Measurements from ENCODE around the gene VASN.
"Not testable (repeated sequence)": the region's sequence is repeated elsewhere in the genome, so short reads cannot be mapped to it uniquely, and the experiment has no call there.

VASN gene

GRCh38 chr16:4371357-4372000, at the start of gene VASN:
TSS of gene VASN (plus strand) at chr16:4371848. CDS start at chr16:4380878, 9,030 bp downstream.
- no peak for DNase-seq

GRCh38 chr16:4322121-4323052, 49.3 kb upstream of the VASN start:
- no peak for DNase-seq

GRCh38 chr16:4323071-4323844, 48.4 kb upstream of the VASN start:
- DNase-seq: no peak

GRCh38 chr16:4323845-4324488, 47.7 kb upstream of the VASN start:
- DNase-seq: no peak

GRCh38 chr16:4324492-4325252, 47.0 kb upstream of the VASN start:
- no peak for DNase-seq

GRCh38 chr16:4325253-4325758, 46.3 kb upstream of the VASN start:
- peak in 1 of 2 experiments; percentile 13 for DNase-seq

- no peak for DNase-seq
These were observed 44.1 kb upstream of the VASN start for GRCh38 chr16:4327386-4328045.

- DNase-seq: peak; percentile 42 to 46
These were observed 43.4 kb upstream of the VASN start for GRCh38 chr16:4328046-4328781.

- DNase-seq: no peak
These were observed 42.6 kb upstream of the VASN start for GRCh38 chr16:4328782-4329775.

- DNase-seq: peak in 1 of 2 experiments; percentile 19
These were observed 41.3 kb upstream of the VASN start for GRCh38 chr16:4330277-4330874.

GRCh38 chr16:4332083-4332482, 39.6 kb upstream of the VASN start:
- DNase-seq: no peak

- no peak for DNase-seq
These were observed 38.9 kb upstream of the VASN start for GRCh38 chr16:4332623-4333307.

- DNase-seq: no peak
These were observed 38.4 kb upstream of the VASN start for GRCh38 chr16:4333308-4333638.

GRCh38 chr16:4333714-4334113, 37.9 kb upstream of the VASN start:
- not testable (repeated sequence) for DNase-seq

- DNase-seq: no peak
These were observed 36.7 kb upstream of the VASN start for GRCh38 chr16:4334724-4335495.

- no peak for DNase-seq
These were observed 34.7 kb upstream of the VASN start for GRCh38 chr16:4336701-4337539.

Measured in Kasumi-1 (cell line).